Fibroblast of lung (primary cell): ENCODE data around the gene ZBED5.

Source experiments
- CTCF ChIP-seq, 2 donors: IDR thresholded peaks in 1 of 2; conservative IDR thresholded peaks in 1 of 2; 1 replicate in 1 of 2; 2 replicates in 1 of 2; pipeline ENCODE4 v1.5.1; 2011 to 2012; ENCODE audit warnings: low read length in 2 of 2, control low read depth in 1 of 2, inconsistent platforms in 1 of 2, low read depth in 1 of 2, mild to moderate bottlenecking in 1 of 2
- EZH2 ChIP-seq: IDR thresholded peaks from 2 replicates; pipeline ENCODE4 v1.5.1; 2012; ENCODE audit warnings: low read length, control low read depth, mild to moderate bottlenecking; ENCODE audit errors: missing control alignments

GRCh38 chr11:10855295-10855694 is 2.6 kb downstream of the ZBED5 start:
- TF ChIP-seq CTCF (conservative IDR thresholded peaks at IDR 0.05 in 1 of 2, IDR thresholded peaks at IDR 0.05 in 1 of 2; ENCODE audit: low read depth in 1 of 2, low read length in 2 of 2) (no peak), EZH2 (no peak)
